Osteoblast (primary cell): ENCODE results near the gene PTPRT. TPM values are rescaled to one million over a fixed set of nuclear protein-coding genes. Genes with fewer than 3 reads are reported as not detected.

ENCODE experiments used
- DNase-seq: peaks from one replicate; pipeline ENCODE4 v3.0.0; 2011; ENCODE audit warnings: low spot score, mixed read lengths; ENCODE audit not compliant: insufficient read length; ENCODE audit errors: missing footprints
- H2AFZ ChIP-seq: 2 replicates; pipeline ENCODE4 v1.6.0; 2011; ENCODE audit warnings: mild to moderate bottlenecking, low read length
- H3K27ac ChIP-seq: 2 replicates; pipeline ENCODE4 v1.5.1; 2011; ENCODE audit warnings: mild to moderate bottlenecking, low read depth, low read length, moderate library complexity
- H3K27me3 ChIP-seq: 2 replicates; pipeline ENCODE4 v1.6.0; 2012; ENCODE audit warnings: mild to moderate bottlenecking, control low read depth, inconsistent platforms, low read length, moderate library complexity; ENCODE audit not compliant: insufficient read depth
- H3K36me3 ChIP-seq: 2 replicates; pipeline ENCODE4 v1.5.1; 2011; ENCODE audit warnings: mild to moderate bottlenecking, low read length, control low read depth, moderate library complexity; ENCODE audit not compliant: insufficient read depth
- H3K4me1 ChIP-seq: 2 replicates; pipeline ENCODE4 v1.5.1; 2011; ENCODE audit warnings: mild to moderate bottlenecking, low read length, control low read depth, moderate library complexity; ENCODE audit not compliant: insufficient read depth
- H3K4me2 ChIP-seq: 2 replicates; pipeline ENCODE4 v1.6.0; 2011; ENCODE audit warnings: mild to moderate bottlenecking, low read length; ENCODE audit not compliant: insufficient read depth
- H3K4me3 ChIP-seq: fragments of 200-600 bp; sonication (generic); 3 replicates; pipeline ENCODE4 v1.5.1; 2012; ENCODE audit warnings: mild to moderate bottlenecking, low read length, inconsistent platforms; ENCODE audit not compliant: insufficient read depth
- H3K79me2 ChIP-seq: 2 replicates; pipeline ENCODE4 v1.6.0; 2012; ENCODE audit warnings: mild to moderate bottlenecking, low read length, control low read depth, inconsistent platforms; ENCODE audit not compliant: insufficient read depth
- H3K9me3 ChIP-seq: 2 replicates; pipeline ENCODE4 v1.5.1; 2011; ENCODE audit warnings: low read depth, low read length, control low read depth
- H4K20me1 ChIP-seq: 2 replicates; pipeline ENCODE4 v1.6.0; 2012; ENCODE audit warnings: mild to moderate bottlenecking, low read length, control low read depth; ENCODE audit not compliant: insufficient read depth
- total RNA-seq: library from RNA; depleted of rRNA; stranded (reverse); fragments of >200 nt; gene quantifications from 2 replicates; pipeline ENCODE4 v1.2.3, GENCODE V29; 2012
- TF ChIP-seq, protein P1 (sequence below): IDR thresholded peaks from 2 replicates; pipeline ENCODE4 v1.5.1; 2011; ENCODE audit warnings: mild to moderate bottlenecking, low read depth, low read length, moderate library complexity; ENCODE audit errors: extremely low read depth

Gene PTPRT
- total RNA-seq, 1 donor = not detected

DNA sequence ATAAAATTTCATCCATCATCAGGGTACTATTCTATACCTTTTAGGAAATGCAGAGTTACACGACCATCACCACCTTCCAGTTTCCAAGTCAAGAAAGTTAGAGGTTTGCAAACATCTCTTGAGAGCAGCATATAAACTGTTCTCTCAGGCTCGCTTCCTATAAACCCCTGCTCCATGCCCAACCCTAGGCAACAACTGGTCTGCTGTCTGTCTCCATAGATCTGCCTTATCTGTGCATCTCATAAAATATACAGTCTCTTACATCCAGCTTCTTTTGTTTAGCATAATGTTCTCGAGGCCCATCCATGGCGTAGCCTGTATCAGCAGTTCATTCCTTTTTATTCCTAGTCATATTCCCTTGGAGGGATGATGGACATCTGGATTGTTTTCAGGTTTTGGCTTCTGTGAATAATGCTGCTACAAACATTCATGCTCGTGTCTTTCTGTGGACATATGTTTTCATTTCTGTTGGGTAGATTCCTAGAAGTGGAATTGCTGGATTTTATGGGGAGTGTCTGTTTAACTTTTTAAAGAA lies 6.1 kb downstream of the PTPRT start:
- H3K4me3 ChIP-seq = no peak overlapping the region
- TF ChIP-seq, protein P1, sequence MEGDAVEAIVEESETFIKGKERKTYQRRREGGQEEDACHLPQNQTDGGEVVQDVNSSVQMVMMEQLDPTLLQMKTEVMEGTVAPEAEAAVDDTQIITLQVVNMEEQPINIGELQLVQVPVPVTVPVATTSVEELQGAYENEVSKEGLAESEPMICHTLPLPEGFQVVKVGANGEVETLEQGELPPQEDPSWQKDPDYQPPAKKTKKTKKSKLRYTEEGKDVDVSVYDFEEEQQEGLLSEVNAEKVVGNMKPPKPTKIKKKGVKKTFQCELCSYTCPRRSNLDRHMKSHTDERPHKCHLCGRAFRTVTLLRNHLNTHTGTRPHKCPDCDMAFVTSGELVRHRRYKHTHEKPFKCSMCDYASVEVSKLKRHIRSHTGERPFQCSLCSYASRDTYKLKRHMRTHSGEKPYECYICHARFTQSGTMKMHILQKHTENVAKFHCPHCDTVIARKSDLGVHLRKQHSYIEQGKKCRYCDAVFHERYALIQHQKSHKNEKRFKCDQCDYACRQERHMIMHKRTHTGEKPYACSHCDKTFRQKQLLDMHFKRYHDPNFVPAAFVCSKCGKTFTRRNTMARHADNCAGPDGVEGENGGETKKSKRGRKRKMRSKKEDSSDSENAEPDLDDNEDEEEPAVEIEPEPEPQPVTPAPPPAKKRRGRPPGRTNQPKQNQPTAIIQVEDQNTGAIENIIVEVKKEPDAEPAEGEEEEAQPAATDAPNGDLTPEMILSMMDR = no peak
- no peak for DNase-seq

DNA sequence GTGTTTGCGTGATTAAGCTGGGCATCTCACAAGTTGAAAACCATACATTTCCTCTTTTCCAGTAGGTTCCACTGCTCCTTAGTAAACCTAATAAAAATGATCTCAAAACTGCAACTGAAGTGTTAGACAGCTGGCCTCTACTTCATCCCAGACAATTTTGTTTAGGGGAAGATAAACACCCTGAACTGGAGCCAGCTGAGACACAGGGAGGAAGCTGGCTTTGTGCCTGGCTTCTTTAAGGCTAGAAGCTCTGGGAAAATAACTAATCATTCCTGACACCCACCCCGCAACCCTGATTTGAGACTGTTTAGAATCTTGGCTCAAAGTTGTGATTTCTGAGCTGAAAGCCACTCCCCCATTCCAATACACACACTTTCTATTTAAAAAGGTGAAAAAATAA lies 11.6 kb downstream of the PTPRT start:
- Histone ChIP-seq H3K4me1 (no peaks in the 10 kb centered on the region), H3K4me3 (no peak overlapping the region), H3K27ac (no peak overlapping the region), H3K36me3 (no peaks in the 10 kb centered on the region), H3K27me3 (no peaks in the 10 kb centered on the region), H4K20me1 (no peaks in the 10 kb centered on the region), H2AFZ (no peak overlapping the region), H3K9me3 (no peaks in the 10 kb centered on the region), H3K4me2 (no peak overlapping the region), H3K79me2 (no peaks in the 10 kb centered on the region)
- TF ChIP-seq, protein P1 = no peak
- DNase-seq = no peak

More for the DNA sequence above, 6.1 kb downstream of the PTPRT start:
- Histone ChIP-seq H3K9me3 (no peaks in the 10 kb centered on the region), H3K4me1 (no peaks in the 10 kb centered on the region), H3K27ac (no peak overlapping the region), H3K79me2 (no peaks in the 10 kb centered on the region), H3K4me2 (no peak overlapping the region), H3K27me3 (peaks cover 8% of the 10 kb centered on the region), H3K36me3 (no peaks in the 10 kb centered on the region), H4K20me1 (no peaks in the 10 kb centered on the region), H2AFZ (no peak overlapping the region)

DNA sequence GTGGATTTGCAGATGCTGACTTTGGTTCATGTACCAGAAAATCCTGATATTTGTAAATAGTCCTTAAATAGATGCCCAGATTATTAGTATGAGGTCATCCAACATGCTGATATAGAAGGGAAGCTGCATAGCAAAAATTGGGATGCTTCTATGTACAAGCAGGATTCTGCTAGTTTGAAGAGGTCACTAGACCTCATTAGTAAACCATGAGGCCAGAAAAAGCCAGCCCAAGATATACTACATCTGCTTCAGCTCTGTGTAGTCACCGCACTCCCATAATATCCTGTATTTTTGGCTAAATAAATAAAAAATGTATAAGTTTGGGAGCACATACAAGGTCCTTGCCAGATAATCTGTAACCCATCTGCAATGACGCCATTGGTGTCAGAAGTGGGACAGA lies 13.0 kb downstream of the PTPRT start:
- no peaks in the 10 kb centered on the region for H3K9me3 ChIP-seq

DNA sequence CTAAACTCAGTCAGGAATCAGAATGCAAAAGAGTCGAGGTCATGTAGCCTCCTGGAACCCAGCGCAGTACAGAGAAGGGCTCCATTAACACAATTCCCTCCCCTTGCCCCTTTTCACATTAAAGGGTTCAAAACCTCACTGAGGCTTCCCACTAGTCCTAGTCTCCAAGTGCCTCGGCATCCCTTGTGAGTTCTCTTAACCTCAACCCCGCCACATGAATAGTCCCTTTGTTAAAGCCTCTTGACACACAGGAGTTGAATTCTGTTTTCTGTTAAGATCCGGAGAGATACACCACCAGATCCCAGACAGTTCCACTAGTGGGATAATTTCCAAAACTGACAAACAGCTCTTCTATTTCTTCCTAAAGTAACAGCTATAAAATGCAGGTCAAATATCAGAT lies 17.8 kb downstream of the PTPRT start:
- TF ChIP-seq, protein P1 = no peak
- Histone ChIP-seq H3K27me3 (no peaks in the 10 kb centered on the region), H3K4me2 (no peak overlapping the region), H2AFZ (no peak overlapping the region), H3K4me3 (no peak overlapping the region), H3K79me2 (no peaks in the 10 kb centered on the region), H3K27ac (no peak overlapping the region), H4K20me1 (no peaks in the 10 kb centered on the region), H3K4me1 (no peaks in the 10 kb centered on the region), H3K9me3 (no peaks in the 10 kb centered on the region), H3K36me3 (no peaks in the 10 kb centered on the region)
- DNase-seq = no peak

More for the DNA sequence above, 13.0 kb downstream of the PTPRT start:
- Histone ChIP-seq H3K27ac (no peak overlapping the region), H3K4me3 (no peak overlapping the region), H3K36me3 (no peaks in the 10 kb centered on the region), H3K79me2 (no peaks in the 10 kb centered on the region), H2AFZ (no peak overlapping the region), H4K20me1 (no peaks in the 10 kb centered on the region), H3K4me2 (no peak overlapping the region), H3K4me1 (no peaks in the 10 kb centered on the region), H3K27me3 (no peaks in the 10 kb centered on the region)
- TF ChIP-seq, protein P1 = no peak
- DNase-seq = no peak
